Stomach (tissue), 9 donors: ENCODE data around the gene IER5. TPM values are rescaled to one million over a fixed set of nuclear protein-coding genes. Genes with fewer than 3 reads are reported as not detected.
A peak's percentile ranks its signal among the peaks of the same experiment; 100 is the strongest.

Experiments used
- DNase-seq, 2 donors: peaks; one replicate each; pipeline versions ENCODE4 v3.0.0 to v3.0.0-alpha.2; 2013 to 2019
- H3K27ac ChIP-seq, 5 donors: fragments of 200-600 bp in 4 of 5; sonication (generic) in 4 of 5; one replicate each; pipeline ENCODE4 v1.5.1; 2013 to 2019; ENCODE audit warnings: mild to moderate bottlenecking in 1 of 5, moderate library complexity in 1 of 5
- H3K27me3 ChIP-seq, 3 donors: fragments of 200-600 bp; sonication (generic); one replicate each; pipeline ENCODE4 v1.5.1; 2017 to 2019; ENCODE audit warnings: mixed run types in 1 of 3
- H3K36me3 ChIP-seq, 4 donors: fragments of 200-600 bp; sonication (generic); 1 replicate in 3 of 4; 2 replicates in 1 of 4; pipeline ENCODE4 v1.5.1; 2016 to 2019
- H3K4me1 ChIP-seq, 4 donors: fragments of 200-600 bp; sonication (generic); one replicate each; pipeline ENCODE4 v1.5.1; 2016 to 2019
- H3K4me3 ChIP-seq, 4 donors: fragments of 200-600 bp; sonication (generic) in 3 of 4; one replicate each; pipeline ENCODE4 v1.5.1; 2016 to 2019; ENCODE audit warnings: mild to moderate bottlenecking in 1 of 4
- H3K9me3 ChIP-seq, 4 donors: fragments of 200-600 bp; sonication (generic); one replicate each; pipeline ENCODE4 v1.5.1; 2016 to 2019
- CTCF ChIP-seq, 7 experiments: fragments of 450-650 bp in 4 of 7; fragments of 200-600 bp in 3 of 7; sonication (generic) in 3 of 7; IDR thresholded peaks; one replicate each; pipeline ENCODE4 v1.5.1; 2016 to 2019; ENCODE audit warnings: antibody characterized with exemption in 7 of 7, control low read depth in 2 of 7, mild to moderate bottlenecking in 1 of 7
- EP300 ChIP-seq: sonication (generic); formaldehyde crosslinking; IDR thresholded peaks from one replicate; pipeline ENCODE4 v1.6.1; 2017; ENCODE audit warnings: antibody characterized with exemption
- POLR2A ChIP-seq, 4 donors: fragments of 450-650 bp; IDR thresholded peaks; one replicate each; pipeline ENCODE4 v1.6.1; 2016; ENCODE audit warnings: antibody characterized with exemption in 4 of 4, control low read depth in 2 of 4, mild to moderate bottlenecking in 1 of 4, moderate library complexity in 1 of 4
- POLR2AphosphoS5 ChIP-seq, 3 donors: sonication (generic); formaldehyde crosslinking; IDR thresholded peaks; one replicate each; pipeline ENCODE4 v1.6.1; 2016; ENCODE audit warnings: antibody characterized with exemption in 3 of 3
- WGBS, 5 donors: extraction: QIAGEN DNeasy Blood & Tissue Kit in 3 of 5; methylation state at CpG; one replicate each; pipeline versions ENCODE4 v1.1.5 to v1.1.7; 2013 to 2018; 5-methylcytosine and 5-hydroxymethylcytosine counted together
- intact Hi-C: fragments of 100-400 bp; cut with DNase I; formaldehyde crosslinking; loops from one replicate; pipeline ENCODE4 v1.15.1; 2023; ENCODE audit warnings: low total_unique reads
- polyA plus RNA-seq, 3 donors: library from polyadenylated mRNA; stranded (reverse); fragments of 200-250 nt; gene quantifications; one replicate each; pipeline ENCODE4 v1.2.3, GENCODE V29; 2013
- total RNA-seq, 5 donors: library from RNA; depleted of rRNA; stranded (reverse); fragments of >200 nt; gene quantifications; one replicate each; pipeline versions ENCODE4 v1.1.0 to v1.2.3, GENCODE V29; 2014 to 2016
- donor health status: healthy with polysubstance abuse.
- donor health status: Bipolar disorder and iron deficiency.
- donor health status: healthy.

IER5 gene
- total and polyA plus RNA-seq, 8 donors: 1.2 to 33.3 (median 10.2) TPM

DNA sequence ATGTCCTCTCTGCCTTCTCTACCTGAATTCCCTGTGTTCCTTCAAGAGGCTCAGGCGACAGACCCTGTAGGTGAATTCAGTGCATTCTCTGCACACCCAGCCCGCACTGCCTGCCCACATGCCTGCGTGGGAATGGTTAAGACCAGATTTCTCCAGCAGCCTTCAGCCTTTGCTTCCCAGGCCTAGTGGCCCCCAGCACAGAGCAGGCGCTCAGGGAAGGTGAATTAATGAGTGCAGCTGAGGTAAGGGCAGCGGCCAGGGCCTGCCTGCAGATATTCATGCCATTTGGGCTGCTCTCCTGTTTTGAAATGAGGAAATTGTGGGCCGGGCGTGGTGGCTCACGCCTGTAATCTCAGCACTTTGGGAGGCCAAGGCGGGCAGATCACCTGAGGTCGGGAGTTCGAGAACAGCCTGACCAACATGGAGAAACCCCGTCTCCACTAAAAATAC, 45.5 kb downstream of the IER5 start:
- H3K36me3 ChIP-seq: no peaks in the 10 kb centered on the region
- DNase-seq: no peak
- H3K27ac ChIP-seq: no peak overlapping the region
- peaks cover 10 to 47% (median 22%) of the 10 kb centered on the region in 4 donors for H3K4me1 ChIP-seq
- intact Hi-C loops: no loop called here
- 85 to 96% (median 89%) methylated on average over 12 of the region's 12 CpGs for WGBS, 5 donors
- no peak overlapping the region for H3K4me3 ChIP-seq
- H3K9me3 ChIP-seq: no peaks in the 10 kb centered on the region
- H3K27me3 ChIP-seq: no peaks in the 10 kb centered on the region
- TF ChIP-seq POLR2A (IDR thresholded peaks at IDR 0.05) (no peak), CTCF (IDR thresholded peaks at IDR 0.05) (no peak), EP300 (no peak), POLR2AphosphoS5 (IDR thresholded peaks at IDR 0.05) (no peak)

- Histone ChIP-seq H3K9me3 (no peaks in the 10 kb centered on the region), H3K36me3 (no peaks in the 10 kb centered on the region), H3K4me3 (no peak overlapping the region), H3K27ac (peak overlapping the region in 4 of 5 donors; percentile 22 to 47 (median 27)), H3K4me1 (peaks cover 10 to 39% (median 18%) of the 10 kb centered on the region in 4 donors), H3K27me3 (no peaks in the 10 kb centered on the region)
- DNase-seq: peak; percentile 42 to 67
- WGBS, 5 donors: 66 to 72% (median 69%) methylated on average over 16 to 17 of the region's 17 CpGs
- no peak for TF ChIP-seq EP300
- TF ChIP-seq POLR2AphosphoS5 (IDR thresholded peaks at IDR 0.05): no peak
- no peak for TF ChIP-seq CTCF (IDR thresholded peaks at IDR 0.05)
- no peak for TF ChIP-seq POLR2A (IDR thresholded peaks at IDR 0.05)
- intact Hi-C loops: loop anchor here (5.0 kb wide), 1 partner anchor 42 kb away; no protein-coding TSS in a partner anchor
Measured at GRCh38 chr1:181134543-181135436, 46.3 kb downstream of the IER5 start.

- Histone ChIP-seq H3K4me3 (no peak overlapping the region), H3K27ac (peak overlapping the region in 4 of 5 donors; percentile 22 to 47 (median 27)), H3K27me3 (no peaks in the 10 kb centered on the region), H3K9me3 (no peaks in the 10 kb centered on the region), H3K4me1 (peaks cover 10 to 33% (median 18%) of the 10 kb centered on the region in 4 donors), H3K36me3 (no peaks in the 10 kb centered on the region)
- WGBS, 5 donors: 74 to 89% (median 84%) methylated on average over 2 of the region's 2 CpGs
- intact Hi-C loops: loop anchor here (5.0 kb wide), 1 partner anchor 43 kb away; no protein-coding TSS in a partner anchor
- no peak for DNase-seq
- TF ChIP-seq CTCF (IDR thresholded peaks at IDR 0.05) (peak in 3 of 7 experiments; percentile 14 to 36 (median 20)), POLR2AphosphoS5 (IDR thresholded peaks at IDR 0.05) (no peak), EP300 (no peak), POLR2A (IDR thresholded peaks at IDR 0.05) (no peak)
Measured at GRCh38 chr1:181135437-181135731, 46.9 kb downstream of the IER5 start.

- 81 to 89% (median 84%) methylated on average over 11 to 12 of the region's 12 CpGs for WGBS, 5 donors
- Histone ChIP-seq H3K4me3 (no peak overlapping the region), H3K4me1 (peaks cover 11 to 32% (median 18%) of the 10 kb centered on the region in 4 donors), H3K27me3 (no peaks in the 10 kb centered on the region), H3K36me3 (no peaks in the 10 kb centered on the region), H3K9me3 (no peaks in the 10 kb centered on the region), H3K27ac (peak overlapping the region in 4 of 5 donors; percentile 22 to 64 (median 42))
- intact Hi-C loops: loop anchor here (5.0 kb wide), 1 partner anchor 44 kb away; no protein-coding TSS in a partner anchor
- peak in 1 of 2 donors; percentile 46 for DNase-seq
- TF ChIP-seq POLR2A (IDR thresholded peaks at IDR 0.05) (no peak), POLR2AphosphoS5 (IDR thresholded peaks at IDR 0.05) (no peak), CTCF (IDR thresholded peaks at IDR 0.05) (no peak), EP300 (no peak)
Measured at GRCh38 chr1:181135815-181136737, 47.6 kb downstream of the IER5 start.
